ENCODE results near the gene ITGA1.

The ITGA1 gene

GRCh38 chr5:52903142-52903541, 115.4 kb downstream of the ITGA1 start:
- no peak overlapping the region for H3K27ac ChIP-seq
- TF ChIP-seq CTCF (conservative IDR thresholded peaks at IDR 0.05) = no peak
- no peak for TF ChIP-seq ZFX (IDR thresholded peaks at IDR 0.05)

- TF ChIP-seq ZFX (IDR thresholded peaks at IDR 0.05) (no peak), CTCF (conservative IDR thresholded peaks at IDR 0.05) (no peak)
- H3K27ac ChIP-seq = no peak overlapping the region
These were observed 118.6 kb downstream of the ITGA1 start for GRCh38 chr5:52906343-52906742.

GRCh38 chr5:52906845-52907244, 119.1 kb downstream of the ITGA1 start:
- H3K27ac ChIP-seq = no peak overlapping the region
- TF ChIP-seq CTCF (conservative IDR thresholded peaks at IDR 0.05) (no peak), ZFX (IDR thresholded peaks at IDR 0.05) (no peak)

- TF ChIP-seq CTCF (conservative IDR thresholded peaks at IDR 0.05) (no peak), ZFX (IDR thresholded peaks at IDR 0.05) (no peak)
- no peak overlapping the region for H3K27ac ChIP-seq
These were observed 121.5 kb downstream of the ITGA1 start for GRCh38 chr5:52909192-52909591.

- no peak overlapping the region for H3K27ac ChIP-seq
- no peak for TF ChIP-seq CTCF (conservative IDR thresholded peaks at IDR 0.05)
- no peak for TF ChIP-seq ZFX (IDR thresholded peaks at IDR 0.05)
These were observed 122.4 kb downstream of the ITGA1 start for GRCh38 chr5:52910071-52910470.

- no peak overlapping the region for H3K27ac ChIP-seq
- no peak for TF ChIP-seq ZFX (IDR thresholded peaks at IDR 0.05)
- peak; percentile 99 for TF ChIP-seq CTCF (conservative IDR thresholded peaks at IDR 0.05)
These were observed 127.6 kb downstream of the ITGA1 start for GRCh38 chr5:52915176-52915875.

GRCh38 chr5:52920929-52921328, 133.2 kb downstream of the ITGA1 start:
- TF ChIP-seq ZFX (IDR thresholded peaks at IDR 0.05) (no peak), CTCF (conservative IDR thresholded peaks at IDR 0.05) (peak; percentile 15; the same call in 1 of the 2 replicates)
- no peak overlapping the region for H3K27ac ChIP-seq
